Calu3 (cell line): ENCODE measurements around the gene WDR7. TPM values are rescaled to one million over a fixed set of nuclear protein-coding genes. Genes with fewer than 3 reads are reported as not detected.
A peak's percentile ranks its signal among the peaks of the same experiment; 100 is the strongest.

Experiments used
- BruUV-seq: library from RNA; stranded (reverse); fragments of 400-500 nt; replicated peaks from 2 replicates; lab custom pipeline; 2021; lab: Mats Ljungman, UMichigan
- CTCF ChIA-PET: fragments of 300-600 bp; sonication (Branson Sonifier 250); formaldehyde crosslinking; loops from one replicate; lab custom pipeline; 2022; ENCODE audit warnings: antibody characterized with exemption; lab: Charles Lee
- DNase-seq: peaks from one replicate; pipeline ENCODE4 v3.0.0; 2022
- H3K27ac Mint-ChIP-seq: one replicate; pipeline ENCODE4 v1.8.0; 2022; ENCODE audit warnings: mixed read lengths; ENCODE audit not compliant: unreplicated experiment
- H3K27me3 Mint-ChIP-seq: one replicate; pipeline ENCODE4 v1.8.0; 2022; ENCODE audit warnings: mixed read lengths; ENCODE audit not compliant: unreplicated experiment
- H3K36me3 Mint-ChIP-seq: one replicate; pipeline ENCODE4 v1.8.0; 2022; ENCODE audit warnings: mild to moderate bottlenecking, moderate library complexity, mixed read lengths; ENCODE audit not compliant: insufficient read depth, unreplicated experiment
- H3K4me1 Mint-ChIP-seq: one replicate; pipeline ENCODE4 v1.8.0; 2022; ENCODE audit warnings: mild to moderate bottlenecking, low read depth, mixed read lengths; ENCODE audit not compliant: unreplicated experiment
- H3K4me3 Mint-ChIP-seq: one replicate; pipeline ENCODE4 v1.8.0; 2022; ENCODE audit warnings: mild to moderate bottlenecking, low read depth, moderate library complexity, mixed read lengths; ENCODE audit not compliant: unreplicated experiment
- H3K9me3 Mint-ChIP-seq: one replicate; pipeline ENCODE4 v1.8.0; 2022; ENCODE audit warnings: low read depth, mixed read lengths; ENCODE audit not compliant: unreplicated experiment
- CTCF ChIP-seq: fragments of 200-600 bp; IDR thresholded peaks from one replicate; pipeline ENCODE4 v1.8.0; 2022; ENCODE audit warnings: antibody characterized with exemption; ENCODE audit not compliant: unreplicated experiment
- intact Hi-C: fragments of 100-400 bp; cut with micrococcal nuclease; formaldehyde crosslinking; loops from one replicate; pipeline ENCODE4 v1.10.0; 2022; ENCODE audit not compliant: unreplicated experiment
- total RNA-seq: library from RNA; stranded (reverse); gene quantifications from 2 replicates; pipeline ENCODE4 v1.2.3, GENCODE V29; 2022

The WDR7 gene
- total RNA-seq, 1 experiment from 2014 or later = 16.2 TPM

DNA sequence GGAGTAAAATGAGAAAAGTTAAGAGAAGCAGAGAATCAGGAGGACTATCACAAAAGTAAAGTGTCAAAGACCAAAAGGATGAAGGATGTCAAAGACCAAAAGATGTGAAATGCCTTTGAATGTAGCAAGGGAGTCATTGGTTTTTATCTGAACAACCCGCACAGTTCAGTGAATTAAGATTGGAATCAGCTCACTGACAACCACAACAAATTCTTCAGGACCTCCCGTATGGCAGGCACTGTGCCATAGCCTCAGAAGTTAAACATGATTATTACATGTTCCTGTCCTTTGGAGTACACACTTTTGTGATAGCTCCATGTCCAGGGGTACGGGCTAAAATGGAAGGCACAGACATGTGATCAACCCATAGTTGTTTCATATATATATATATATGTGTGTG lies 7.8 kb upstream of the WDR7 start:
- Mint-ChIP-seq H3K36me3 (peaks cover 8% of the 10 kb centered on the region), H3K9me3 (no peaks in the 10 kb centered on the region), H3K27ac (no peak overlapping the region), H3K4me3 (no peak overlapping the region), H3K4me1 (peaks cover 38% of the 10 kb centered on the region), H3K27me3 (no peaks in the 10 kb centered on the region)
- intact Hi-C loops = no loop called here
- BruUV-seq = no TSS peak
- CTCF ChIA-PET = no interaction called here
- no peak for TF ChIP-seq CTCF
- DNase-seq = no peak

GRCh38 chr18:56645415-56646016 lies 5.6 kb upstream of the WDR7 start:
- CTCF ChIA-PET = interaction anchor here (0.6 kb wide), 1 partner anchor 859 kb away, joined by 3 read pairs; no protein-coding TSS in a partner anchor
- TF ChIP-seq CTCF = peak; percentile 65
- intact Hi-C loops = no loop called here
- no TSS peak for BruUV-seq
- no peak overlapping the region for H3K27ac Mint-ChIP-seq
- no peaks in the 10 kb centered on the region for H3K9me3 Mint-ChIP-seq
- H3K4me1 Mint-ChIP-seq = peaks cover 25% of the 10 kb centered on the region
- no peaks in the 10 kb centered on the region for H3K27me3 Mint-ChIP-seq
- DNase-seq = no peak
- no peaks in the 10 kb centered on the region for H3K36me3 Mint-ChIP-seq
- no peak overlapping the region for H3K4me3 Mint-ChIP-seq

DNA sequence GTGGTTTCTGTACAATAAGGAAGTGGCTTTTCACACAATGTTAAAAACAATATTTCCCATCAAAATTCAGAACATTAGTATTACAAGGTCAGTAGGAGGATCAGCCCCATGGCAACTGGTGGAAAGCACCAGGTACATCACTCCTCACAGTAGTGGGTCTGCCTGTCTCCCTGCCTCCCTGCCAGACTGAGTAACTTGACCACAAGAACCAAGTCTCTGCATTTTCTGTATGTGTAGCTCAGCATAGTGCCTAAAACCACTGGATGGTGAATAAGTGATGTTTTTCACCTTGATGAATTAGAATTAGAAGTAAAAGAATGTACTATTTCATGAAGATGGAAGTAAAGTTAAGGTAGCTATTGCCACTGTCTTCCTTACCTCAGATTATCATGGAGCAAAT lies 4.1 kb upstream of the WDR7 start:
- H3K36me3 Mint-ChIP-seq = peaks cover 14% of the 10 kb centered on the region
- intact Hi-C loops = no loop called here
- H3K27me3 Mint-ChIP-seq = no peaks in the 10 kb centered on the region
- TF ChIP-seq CTCF = no peak
- no peak overlapping the region for H3K4me3 Mint-ChIP-seq
- H3K4me1 Mint-ChIP-seq = peaks cover 19% of the 10 kb centered on the region
- H3K27ac Mint-ChIP-seq = no peak overlapping the region
- CTCF ChIA-PET = no interaction called here
- H3K9me3 Mint-ChIP-seq = peaks cover 3% of the 10 kb centered on the region
- DNase-seq = no peak
- no TSS peak for BruUV-seq

GRCh38 chr18:56647951-56648893 lies 2.9 kb upstream of the WDR7 start:
- H3K27ac Mint-ChIP-seq = no peak overlapping the region
- intact Hi-C loops = no loop called here
- no TSS peak for BruUV-seq

More at GRCh38 chr18:56647951-56648893, 2.9 kb upstream of the WDR7 start:
- Mint-ChIP-seq H3K27me3 (no peaks in the 10 kb centered on the region), H3K4me3 (no peak overlapping the region), H3K9me3 (peaks cover 3% of the 10 kb centered on the region), H3K36me3 (peaks cover 16% of the 10 kb centered on the region), H3K4me1 (peaks cover 15% of the 10 kb centered on the region)
- CTCF ChIA-PET = no interaction called here
- DNase-seq = no peak
- TF ChIP-seq CTCF = no peak
